Smooth muscle cell (in vitro differentiated cells): ENCODE results near the gene HRNR. TPM values are rescaled to one million over a fixed set of nuclear protein-coding genes. Genes with fewer than 3 reads are reported as not detected.

Experiments
- DNase-seq: peaks from one replicate; lab custom pipeline; 2025; ENCODE audit not compliant: unreplicated experiment; lab: John Stamatoyannopoulos, UW
- H2AFZ ChIP-seq: fragments of 200-600 bp; sonication (generic); 2 replicates; pipeline ENCODE4 v1.6.0; 2016; ENCODE audit warnings: antibody characterized with exemption, low read depth, mild to moderate bottlenecking
- H3F3A ChIP-seq: fragments of 200-600 bp; sonication (generic); 2 replicates; pipeline ENCODE4 v1.6.0; 2017; ENCODE audit warnings: antibody characterized with exemption, low read depth
- H3K27ac ChIP-seq: fragments of 200-600 bp; sonication (generic); 2 replicates; pipeline ENCODE4 v1.5.1; 2016; ENCODE audit warnings: low read depth, mild to moderate bottlenecking
- H3K27me3 ChIP-seq: fragments of 200-600 bp; sonication (generic); 2 replicates; pipeline ENCODE4 v1.6.1; 2016; ENCODE audit warnings: low read depth, mild to moderate bottlenecking
- H3K36me3 ChIP-seq: fragments of 200-600 bp; sonication (generic); 2 replicates; pipeline ENCODE4 v1.5.1; 2016; ENCODE audit warnings: low read depth
- H3K4me1 ChIP-seq: fragments of 200-600 bp; sonication (generic); 2 replicates; pipeline ENCODE4 v1.5.1; 2016; ENCODE audit warnings: low read depth
- H3K4me2 ChIP-seq: fragments of 200-600 bp; sonication (generic); 2 replicates; pipeline ENCODE4 v1.6.0; 2016; ENCODE audit warnings: mild to moderate bottlenecking
- H3K4me3 ChIP-seq: fragments of 200-600 bp; sonication (generic); 2 replicates; pipeline ENCODE4 v1.5.1; 2016; ENCODE audit warnings: mild to moderate bottlenecking
- H3K79me2 ChIP-seq: fragments of 200-600 bp; sonication (generic); 2 replicates; pipeline ENCODE4 v1.6.0; 2016; ENCODE audit warnings: low read depth, mild to moderate bottlenecking
- H3K9ac ChIP-seq: fragments of 200-600 bp; sonication (generic); 2 replicates; pipeline ENCODE4 v1.6.0; 2016; ENCODE audit warnings: low read depth
- H3K9me3 ChIP-seq: fragments of 200-600 bp; sonication (generic); replicated peaks from 2 replicates; pipeline ENCODE4 v1.5.1; 2016; ENCODE audit warnings: low read depth
- H4K20me1 ChIP-seq: fragments of 200-600 bp; sonication (generic); 2 replicates; pipeline ENCODE4 v1.6.0; 2016; ENCODE audit warnings: low read depth
- WGBS: methylation state at CpG from one replicate; pipeline ENCODE4 v1.1.7; 2016; ENCODE audit warnings: low lambda C conversion rate; 5-methylcytosine and 5-hydroxymethylcytosine counted together
- polyA plus RNA-seq: library from polyadenylated mRNA; unstranded; fragments of >200 nt; fragmentation: Nextera tagmentation; extraction: Ambion mirVana; gene quantifications from 2 replicates; pipeline ENCODE4 v1.2.1, GENCODE V29; 2016
- total RNA-seq: library from RNA; depleted of rRNA; stranded (reverse); fragments of >200 nt; gene quantifications from 2 replicates; pipeline ENCODE4 v1.2.3, GENCODE V29; 2014
- TF ChIP-seq, protein P1 (sequence below): fragments of 200-600 bp; sonication (generic); IDR thresholded peaks from 2 replicates; pipeline ENCODE4 v1.5.1; 2017; ENCODE audit warnings: borderline replicate concordance, mild to moderate bottlenecking, antibody characterized with exemption; ENCODE audit not compliant: insufficient read depth, poor library complexity, severe bottlenecking

HRNR gene
- total and polyA plus RNA-seq, 2 experiments from 2014 or later: not detected

DNA sequence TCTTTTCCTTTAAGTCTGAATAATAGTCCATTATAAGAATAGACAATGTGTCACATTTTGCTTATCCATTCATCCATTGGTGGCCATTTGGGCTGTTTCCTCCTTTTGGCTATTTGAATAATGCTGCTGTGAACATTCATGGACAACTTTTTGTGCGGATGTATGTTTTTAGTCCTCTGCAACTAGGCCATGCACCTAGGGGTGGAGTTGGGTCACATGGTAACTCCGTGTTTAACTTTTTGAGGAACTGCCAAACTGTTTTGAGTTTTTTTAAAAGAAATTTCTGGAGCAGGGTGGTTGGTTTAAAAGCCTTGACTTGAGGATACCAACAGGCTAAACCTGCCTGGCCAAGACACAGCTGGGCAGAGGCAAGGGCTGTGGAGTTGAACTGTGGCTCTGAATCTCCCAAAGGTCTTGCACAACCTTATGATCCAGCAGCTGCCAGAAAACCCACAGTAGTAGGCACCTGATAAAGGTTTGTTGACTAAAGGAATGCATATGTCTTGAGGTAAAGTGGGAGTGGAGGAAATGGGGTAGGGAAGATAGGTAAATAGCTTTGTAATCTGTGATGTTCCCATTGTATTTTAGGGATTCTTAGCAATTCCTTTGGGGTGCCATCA is 59.4 kb downstream of the HRNR start:
- no peaks in the 10 kb centered on the region for H3K9me3 ChIP-seq
- H3F3A ChIP-seq: no peaks in the 10 kb centered on the region
- no peaks in the 10 kb centered on the region for H4K20me1 ChIP-seq
- no peaks in the 10 kb centered on the region for H3K4me1 ChIP-seq
- no peak overlapping the region for H3K4me3 ChIP-seq
- WGBS: 61% methylated on average over 2 of the region's 2 CpGs
- H3K4me2 ChIP-seq: no peak overlapping the region
- no peaks in the 10 kb centered on the region for H3K79me2 ChIP-seq
- H3K9ac ChIP-seq: no peak overlapping the region
- no peak overlapping the region for H3K27ac ChIP-seq
- H2AFZ ChIP-seq: no peak overlapping the region
- DNase-seq: no peak
- H3K27me3 ChIP-seq: no peaks in the 10 kb centered on the region
- TF ChIP-seq, protein P1, sequence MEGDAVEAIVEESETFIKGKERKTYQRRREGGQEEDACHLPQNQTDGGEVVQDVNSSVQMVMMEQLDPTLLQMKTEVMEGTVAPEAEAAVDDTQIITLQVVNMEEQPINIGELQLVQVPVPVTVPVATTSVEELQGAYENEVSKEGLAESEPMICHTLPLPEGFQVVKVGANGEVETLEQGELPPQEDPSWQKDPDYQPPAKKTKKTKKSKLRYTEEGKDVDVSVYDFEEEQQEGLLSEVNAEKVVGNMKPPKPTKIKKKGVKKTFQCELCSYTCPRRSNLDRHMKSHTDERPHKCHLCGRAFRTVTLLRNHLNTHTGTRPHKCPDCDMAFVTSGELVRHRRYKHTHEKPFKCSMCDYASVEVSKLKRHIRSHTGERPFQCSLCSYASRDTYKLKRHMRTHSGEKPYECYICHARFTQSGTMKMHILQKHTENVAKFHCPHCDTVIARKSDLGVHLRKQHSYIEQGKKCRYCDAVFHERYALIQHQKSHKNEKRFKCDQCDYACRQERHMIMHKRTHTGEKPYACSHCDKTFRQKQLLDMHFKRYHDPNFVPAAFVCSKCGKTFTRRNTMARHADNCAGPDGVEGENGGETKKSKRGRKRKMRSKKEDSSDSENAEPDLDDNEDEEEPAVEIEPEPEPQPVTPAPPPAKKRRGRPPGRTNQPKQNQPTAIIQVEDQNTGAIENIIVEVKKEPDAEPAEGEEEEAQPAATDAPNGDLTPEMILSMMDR: no peak
- H3K36me3 ChIP-seq: no peaks in the 10 kb centered on the region

DNA sequence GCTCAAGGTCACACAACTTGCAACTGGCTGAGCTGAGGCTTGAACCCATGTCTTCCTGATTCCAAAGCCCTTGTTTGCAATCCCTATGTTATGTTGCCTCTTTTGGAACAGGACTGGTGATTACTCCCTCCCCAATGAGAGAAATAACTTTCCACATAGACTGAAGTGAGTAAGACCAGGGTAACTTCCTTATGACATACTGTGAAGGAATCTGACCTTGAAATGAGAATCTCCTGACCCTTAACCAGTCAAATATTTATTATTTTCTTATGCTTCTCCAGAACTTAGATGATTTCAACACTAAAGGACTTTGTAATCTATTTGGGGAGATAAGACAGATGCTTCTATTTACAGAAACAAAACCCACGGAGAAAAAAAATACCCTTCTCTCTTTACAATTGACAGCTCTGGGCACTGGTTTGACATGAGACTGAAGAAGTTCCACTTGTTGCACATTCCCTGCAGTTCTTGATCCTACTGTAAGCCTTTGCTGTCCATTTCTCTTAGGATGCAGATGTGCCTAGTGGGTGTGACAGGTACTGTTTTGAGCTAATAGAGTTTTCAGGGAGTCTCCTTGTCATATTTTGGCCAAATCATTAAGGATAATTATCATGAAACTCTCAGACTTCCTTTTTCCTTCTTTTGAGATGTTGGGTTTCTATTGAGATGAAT is 61.1 kb downstream of the HRNR start:
- TF ChIP-seq, protein P1: no peak
- H3K4me3 ChIP-seq: no peak overlapping the region
- no peak for DNase-seq
- no peak overlapping the region for H3K4me2 ChIP-seq
- H3K4me1 ChIP-seq: no peaks in the 10 kb centered on the region
- H3K27me3 ChIP-seq: no peaks in the 10 kb centered on the region
- H2AFZ ChIP-seq: no peak overlapping the region
- WGBS: 66% methylated on average over 1 of the region's 1 CpG
- H3K9ac ChIP-seq: no peak overlapping the region
- no peaks in the 10 kb centered on the region for H3F3A ChIP-seq
- H3K79me2 ChIP-seq: no peaks in the 10 kb centered on the region
- H4K20me1 ChIP-seq: no peaks in the 10 kb centered on the region
- H3K9me3 ChIP-seq: no peaks in the 10 kb centered on the region
- no peaks in the 10 kb centered on the region for H3K36me3 ChIP-seq
- H3K27ac ChIP-seq: no peak overlapping the region

Other genes with a start within 250 kb of the HRNR start
- 339 and 477 TPM in 2 replicates for gene S100A10, start 230.3 kb downstream of the HRNR start, total RNA-seq
- 1,351 and 2,073 TPM in 2 replicates for gene S100A10, start 230.3 kb downstream of the HRNR start, polyA plus RNA-seq
- 990 and 1,481 TPM in 2 replicates for gene S100A11, start 187.2 kb downstream of the HRNR start, total RNA-seq
- 2,824 and 4,054 TPM in 2 replicates for gene S100A11, start 187.2 kb downstream of the HRNR start, polyA plus RNA-seq
- gene TCHHL1, start 135.1 kb downstream of the HRNR start, total RNA-seq: not detected in 2 replicates
- gene TCHHL1, start 135.1 kb downstream of the HRNR start, polyA plus RNA-seq: not detected in 2 replicates
- not detected in 2 replicates for gene TCHH, start 108.7 kb downstream of the HRNR start, total RNA-seq
- not detected in 2 replicates for gene TCHH, start 108.7 kb downstream of the HRNR start, polyA plus RNA-seq
- not detected in 2 replicates for gene RPTN, start 65.0 kb downstream of the HRNR start, total RNA-seq
- gene RPTN, start 65.0 kb downstream of the HRNR start, polyA plus RNA-seq: not detected in 2 replicates
- not detected in 2 replicates for gene FLG, start 101.0 kb upstream of the HRNR start, total RNA-seq
- gene FLG, start 101.0 kb upstream of the HRNR start, polyA plus RNA-seq: not detected in 2 replicates
- gene FLG2, start 135.8 kb upstream of the HRNR start, total RNA-seq: not detected in 2 replicates
- not detected in 2 replicates for gene FLG2, start 135.8 kb upstream of the HRNR start, polyA plus RNA-seq
- not detected in 2 replicates for gene CRNN, start 190.1 kb upstream of the HRNR start, total RNA-seq
- gene CRNN, start 190.1 kb upstream of the HRNR start, polyA plus RNA-seq: not detected in 2 replicates